GM21825 (cell line): ENCODE results near the gene SLC66A2.
"Not testable (repeated sequence)": the region's sequence is repeated elsewhere in the genome, so short reads cannot be mapped to it uniquely, and the experiment has no call there.

Source experiments
- ATAC-seq: cut with Tn5 transposase; IDR thresholded peaks from one replicate; pipeline ENCODE4 v1.9.1; 2021; ENCODE audit warnings: mild to moderate bottlenecking, moderate library complexity; ENCODE audit not compliant: unreplicated experiment

SLC66A2 gene

GRCh38 chr18:79883461-79884293, 67.8 kb downstream of the SLC66A2 start:
- ATAC-seq: no peak

- ATAC-seq: no peak
These were observed 68.8 kb downstream of the SLC66A2 start for GRCh38 chr18:79882522-79883241.

- ATAC-seq: no peak
These were observed 69.8 kb downstream of the SLC66A2 start for GRCh38 chr18:79881695-79882094.

GRCh38 chr18:79879566-79879965, 71.9 kb downstream of the SLC66A2 start:
- ATAC-seq: no peak

GRCh38 chr18:79878741-79879378, 72.6 kb downstream of the SLC66A2 start:
- no peak for ATAC-seq

GRCh38 chr18:79878246-79878645, 73.2 kb downstream of the SLC66A2 start:
- not testable (repeated sequence) for ATAC-seq

- no peak for ATAC-seq
These were observed 74.0 kb downstream of the SLC66A2 start for GRCh38 chr18:79877163-79878091.

GRCh38 chr18:79876497-79876896, 75.0 kb downstream of the SLC66A2 start:
- no peak for ATAC-seq

GRCh38 chr18:79875931-79876461, 75.5 kb downstream of the SLC66A2 start:
- no peak for ATAC-seq

GRCh38 chr18:79875531-79875919, 75.9 kb downstream of the SLC66A2 start:
- ATAC-seq: no peak

- ATAC-seq: no peak
These were observed 76.6 kb downstream of the SLC66A2 start for GRCh38 chr18:79874553-79875530.

- ATAC-seq: no peak
These were observed 77.9 kb downstream of the SLC66A2 start for GRCh38 chr18:79873449-79874110.

GRCh38 chr18:79872527-79873444, 78.7 kb downstream of the SLC66A2 start:
- ATAC-seq: no peak

GRCh38 chr18:79871481-79872091, 79.9 kb downstream of the SLC66A2 start:
- no peak for ATAC-seq

- no peak for ATAC-seq
These were observed 80.4 kb downstream of the SLC66A2 start for GRCh38 chr18:79871026-79871390.

- no peak for ATAC-seq
These were observed 81.0 kb downstream of the SLC66A2 start for GRCh38 chr18:79870301-79871025.
